H1 (cell line): Measurements from ENCODE around the gene SSTR4. TPM values are rescaled to one million over a fixed set of nuclear protein-coding genes. Genes with fewer than 3 reads are reported as not detected.

Source experiments
- CTCF ChIA-PET: fragments of 300-600 bp; sonication (Branson Sonifier 250); formaldehyde crosslinking; loops from one replicate; lab custom pipeline; 2021; ENCODE audit not compliant: partially characterized antibody; lab: Charles Lee
- POLR2A ChIA-PET: fragments of 300-600 bp; sonication (Branson Sonifier 250); formaldehyde crosslinking; loops from one replicate; lab custom pipeline; 2021; ENCODE audit warnings: inconsistent platforms; ENCODE audit not compliant: partially characterized antibody; lab: Charles Lee
- DNase-seq, 2 experiments: peaks; one replicate each; pipeline versions ENCODE4 v3.0.0 to v3.0.0-alpha.2; 2010 to 2022; ENCODE audit warnings: low spot score in 2 of 2, low read depth in 1 of 2, mixed read lengths in 1 of 2
- FAIRE-seq: peaks from 2 replicates; lab custom pipeline; 2011; peaks lifted over from hg19 to GRCh38; lab: Jason Lieb, UNC
- H2AFZ ChIP-seq: 2 replicates; pipeline ENCODE4 v1.8.1; 2012; ENCODE audit warnings: low read length, inconsistent platforms
- H2AK5ac ChIP-seq: 2 replicates; pipeline ENCODE4 v1.6.1; 2013; ENCODE audit warnings: low read depth, low read length
- H2BK120ac ChIP-seq: replicated peaks from 2 replicates; pipeline ENCODE3; 2013; ENCODE audit warnings: low read depth, low read length, inconsistent platforms
- H2BK12ac ChIP-seq: 2 replicates; pipeline ENCODE4 v1.6.1; 2013; ENCODE audit warnings: low read depth, low read length
- H2BK15ac ChIP-seq: 2 replicates; pipeline ENCODE4 v1.6.1; 2013; ENCODE audit warnings: low read length
- H2BK20ac ChIP-seq: 2 replicates; pipeline ENCODE4 v1.6.1; 2013; ENCODE audit warnings: low read length
- H2BK5ac ChIP-seq: 2 replicates; pipeline ENCODE4 v1.6.1; 2013; ENCODE audit warnings: low read depth, low read length
- H3K14ac ChIP-seq: 2 replicates; pipeline ENCODE4 v1.6.1; 2013; ENCODE audit warnings: inconsistent platforms; ENCODE audit not compliant: insufficient read length
- H3K18ac ChIP-seq: 2 replicates; pipeline ENCODE4 v1.6.1; 2013; ENCODE audit warnings: low read length; ENCODE audit errors: extremely low read depth
- H3K23ac ChIP-seq: 2 replicates; pipeline ENCODE4 v1.6.1; 2013; ENCODE audit warnings: inconsistent platforms; ENCODE audit not compliant: insufficient read length
- H3K23me2 ChIP-seq: 2 replicates; pipeline ENCODE4 v1.6.1; 2013; ENCODE audit warnings: low read depth, low read length
- H3K27ac ChIP-seq: 2 replicates; pipeline ENCODE4 v1.6.1; 2011; ENCODE audit warnings: low read depth, low read length, inconsistent platforms
- H3K27me3 ChIP-seq, 4 experiments: replicated peaks in 1 of 4; 1 replicate in 1 of 4; 2 replicates in 3 of 4; pipeline versions ENCODE4 v1.6.1 to v1.8.1; 2011 to 2013; ENCODE audit warnings: low read length in 3 of 4, mild to moderate bottlenecking in 3 of 4, inconsistent platforms in 2 of 4, mixed read lengths in 2 of 4, moderate library complexity in 1 of 4; ENCODE audit not compliant: control insufficient read depth in 3 of 4, insufficient read depth in 3 of 4; ENCODE audit errors: extremely low read depth in 1 of 4
- H3K36me3 ChIP-seq, 4 experiments: 2 replicates each; pipeline versions ENCODE4 v1.6.1 to v1.8.1; 2011 to 2013; ENCODE audit warnings: mild to moderate bottlenecking in 4 of 4, low read length in 3 of 4, moderate library complexity in 2 of 4, control low read depth in 1 of 4, inconsistent platforms in 1 of 4; ENCODE audit not compliant: insufficient read depth in 4 of 4, control insufficient read depth in 2 of 4
- H3K4ac ChIP-seq: replicated peaks from 2 replicates; pipeline ENCODE3; 2013; ENCODE audit warnings: low read length, low read depth, mixed read lengths, inconsistent platforms; ENCODE audit not compliant: insufficient read length
- H3K4me1 ChIP-seq, 4 experiments: replicated peaks in 1 of 4; 1 replicate in 1 of 4; 2 replicates in 3 of 4; pipeline versions ENCODE4 v1.6.1 to v1.8.1; 2011 to 2013; ENCODE audit warnings: low read length in 3 of 4, inconsistent platforms in 2 of 4, mixed read lengths in 1 of 4; ENCODE audit not compliant: insufficient read depth in 4 of 4, control insufficient read depth in 3 of 4
- H3K4me2 ChIP-seq, 2 experiments: 2 replicates each; pipeline versions ENCODE4 v1.6.1 to v1.8.1; 2011 to 2013; ENCODE audit warnings: low read depth in 2 of 2, low read length in 2 of 2, control low read depth in 1 of 2, inconsistent platforms in 1 of 2, mild to moderate bottlenecking in 1 of 2; ENCODE audit not compliant: insufficient read depth in 1 of 2
- H3K4me3 ChIP-seq, 4 experiments: fragments of 200-600, 300-600 bp in 1 of 4; sonication (generic), shearing (Covaris generic), sonication (Bioruptor Twin) in 1 of 4; 2 replicates each; pipeline versions ENCODE4 v1.5.1 to v1.8.1; 2011 to 2016; ENCODE audit warnings: low read length in 4 of 4, low read depth in 3 of 4, control low read depth in 2 of 4, inconsistent platforms in 2 of 4, mild to moderate bottlenecking in 2 of 4, mixed read lengths in 1 of 4, moderate library complexity in 1 of 4; ENCODE audit not compliant: insufficient read depth in 2 of 4; ENCODE audit errors: extremely low read depth in 1 of 4
- H3K56ac ChIP-seq: replicated peaks from 2 replicates; pipeline ENCODE3; 2013; ENCODE audit warnings: low read depth, mild to moderate bottlenecking, mixed read lengths, low read length, inconsistent platforms; ENCODE audit not compliant: insufficient read length
- H3K79me1 ChIP-seq: 2 replicates; pipeline ENCODE4 v1.6.1; 2013; ENCODE audit warnings: low read depth, low read length, control low read depth
- H3K79me2 ChIP-seq, 2 experiments: 2 replicates each; pipeline versions ENCODE4 v1.6.1 to v1.8.1; 2012 to 2013; ENCODE audit warnings: low read length in 2 of 2, mild to moderate bottlenecking in 2 of 2, inconsistent platforms in 1 of 2; ENCODE audit not compliant: insufficient read depth in 2 of 2, control insufficient read depth in 1 of 2
- H3K9ac ChIP-seq, 4 experiments: replicated peaks in 1 of 4; 1 replicate in 1 of 4; 2 replicates in 3 of 4; pipeline versions ENCODE4 v1.6.1 to v1.8.1; 2011 to 2013; ENCODE audit warnings: low read depth in 3 of 4, low read length in 3 of 4, control low read depth in 2 of 4, mild to moderate bottlenecking in 2 of 4, moderate library complexity in 2 of 4, inconsistent platforms in 1 of 4; ENCODE audit errors: extremely low read depth in 1 of 4
- H3K9me3 ChIP-seq, 2 experiments: 2 replicates each; pipeline versions ENCODE4 v1.6.1 to v1.8.1; 2012 to 2013; ENCODE audit warnings: mild to moderate bottlenecking in 2 of 2, moderate library complexity in 2 of 2, control low read depth in 1 of 2, inconsistent platforms in 1 of 2, low read depth in 1 of 2, low read length in 1 of 2, mixed read lengths in 1 of 2; ENCODE audit not compliant: insufficient read depth in 2 of 2
- H4K20me1 ChIP-seq, 2 experiments: replicated peaks in 1 of 2; 2 replicates each; pipeline versions ENCODE3 to v1.8.1; 2011 to 2013; ENCODE audit warnings: inconsistent platforms in 2 of 2, low read length in 2 of 2, mild to moderate bottlenecking in 1 of 2; ENCODE audit not compliant: insufficient read depth in 2 of 2, control insufficient read depth in 1 of 2
- H4K5ac ChIP-seq: 2 replicates; pipeline ENCODE4 v1.6.1; 2013; ENCODE audit warnings: low read length, low read depth, mixed read lengths, inconsistent platforms; ENCODE audit not compliant: insufficient read length
- H4K8ac ChIP-seq: 2 replicates; pipeline ENCODE4 v1.8.0; 2013; ENCODE audit warnings: mild to moderate bottlenecking, moderate library complexity, low read length, inconsistent platforms; ENCODE audit not compliant: insufficient read depth; ENCODE audit errors: extremely low read depth
- H4K91ac ChIP-seq: replicated peaks from 2 replicates; pipeline ENCODE3; 2013; ENCODE audit warnings: low read length, mixed read lengths, inconsistent platforms; ENCODE audit not compliant: insufficient read length
- BCL11A ChIP-seq, 2 experiments: IDR thresholded peaks; one replicate each; pipeline ENCODE4 v1.6.1; 2011; ENCODE audit warnings: low read depth in 2 of 2, low read length in 2 of 2, mild to moderate bottlenecking in 2 of 2
- CHD1 ChIP-seq: IDR thresholded peaks from 2 replicates; pipeline ENCODE4 v1.6.1; 2012; ENCODE audit warnings: low read depth, low read length, improper control_type of control experiment
- CREB1 ChIP-seq: IDR thresholded peaks from 2 replicates; pipeline ENCODE4 v1.6.1; 2012; ENCODE audit warnings: inconsistent platforms
- EZH2 ChIP-seq: fragments of 200-600 bp; sonication (generic); IDR thresholded peaks from 2 replicates; pipeline ENCODE4 v1.7.1; 2012; ENCODE audit warnings: low read depth, mild to moderate bottlenecking, moderate library complexity, low read length, inconsistent platforms; ENCODE audit not compliant: severe bottlenecking
- JUN ChIP-seq: IDR thresholded peaks from 2 replicates; pipeline ENCODE4 v1.6.1; 2011; ENCODE audit warnings: low read depth, mild to moderate bottlenecking, improper control_type of control experiment, low read length
- KDM1A ChIP-seq: fragments of 200-600, 300-600 bp; sonication (generic); IDR thresholded peaks from 2 replicates; pipeline ENCODE4 v1.7.1; 2016; ENCODE audit warnings: mild to moderate bottlenecking, low read length, borderline replicate concordance
- KDM4A ChIP-seq: IDR thresholded peaks from one replicate; pipeline ENCODE4 v1.7.1; 2012; ENCODE audit warnings: low read depth, mild to moderate bottlenecking, moderate library complexity, low read length, inconsistent platforms; ENCODE audit not compliant: severe bottlenecking
- SP1 ChIP-seq: IDR thresholded peaks from 2 replicates; pipeline ENCODE4 v1.6.1; 2011; ENCODE audit warnings: low read depth, low read length
- SRF ChIP-seq: IDR thresholded peaks from 2 replicates; pipeline ENCODE4 v1.6.1; 2011; ENCODE audit warnings: mild to moderate bottlenecking, low read depth, low read length, moderate library complexity
- TAF7 ChIP-seq: optimal IDR thresholded peaks from 2 replicates; pipeline ENCODE3; 2011; ENCODE audit warnings: low read depth, mild to moderate bottlenecking, inconsistent platforms, low read length, moderate library complexity, borderline replicate concordance
- TBP ChIP-seq: IDR thresholded peaks from 2 replicates; pipeline ENCODE4 v1.6.1; 2011; ENCODE audit warnings: low read depth, low read length, improper control_type of control experiment
- WGBS, 2 experiments: shearing (Covaris generic) in 1 of 2; methylation state at CpG; one replicate each; pipeline versions ENCODE4 v1.1.6 to v1.1.7; 2013 to 2015; ENCODE audit warnings: low lambda C conversion rate in 2 of 2, mixed read lengths in 2 of 2, inconsistent platforms in 1 of 2, low coverage in 1 of 2, missing lambda C conversion rate in 1 of 2; ENCODE audit not compliant: insufficient replicate concordance in 2 of 2, insufficient coverage in 1 of 2, insufficient read length in 1 of 2; ENCODE audit errors: extremely low coverage in 1 of 2, missing lambda C conversion rate in 1 of 2; 5-methylcytosine and 5-hydroxymethylcytosine counted together
- polyA plus RNA-seq, 7 experiments: library from polyadenylated mRNA; depleted of rRNA in 3 of 7; stranded (reverse) in 5 of 7; unstranded in 2 of 7; fragments of >200 nt in 5 of 7; fragments of 200-250 nt in 2 of 7; gene quantifications; 1 replicate in 5 of 7; 2 replicates in 1 of 7; 4 replicates in 1 of 7; pipeline versions ENCODE4 v1.2.1 to v1.2.3, GENCODE V29; 2011 to 2013; ENCODE audit warnings: missing spikeins in 2 of 7, mixed read lengths in 2 of 7
- total RNA-seq: library from RNA; stranded (reverse); fragmentation: NEBNext Ultra II Directional; extraction: Animal tissue kit (Norgen Biotek cat#: 25700); gene quantifications from 2 replicates; pipeline ENCODE4 v1.2.1, GENCODE V29; 2021
- TF ChIP-seq, protein P1 (sequence below): IDR thresholded peaks from 2 replicates; pipeline ENCODE4 v1.6.1; 2012; ENCODE audit warnings: inconsistent platforms
- TF ChIP-seq, protein P2 (sequence below): IDR thresholded peaks from 2 replicates; pipeline ENCODE4 v1.6.1; 2011; ENCODE audit warnings: low read length, improper control_type of control experiment

SSTR4 gene
- total and polyA plus RNA-seq, 2 of the 8 experiments (the other 6 are each of a cell fraction or from before 2014, with no cell fraction given): 0.05 TPM; not detected in 1

DNA sequence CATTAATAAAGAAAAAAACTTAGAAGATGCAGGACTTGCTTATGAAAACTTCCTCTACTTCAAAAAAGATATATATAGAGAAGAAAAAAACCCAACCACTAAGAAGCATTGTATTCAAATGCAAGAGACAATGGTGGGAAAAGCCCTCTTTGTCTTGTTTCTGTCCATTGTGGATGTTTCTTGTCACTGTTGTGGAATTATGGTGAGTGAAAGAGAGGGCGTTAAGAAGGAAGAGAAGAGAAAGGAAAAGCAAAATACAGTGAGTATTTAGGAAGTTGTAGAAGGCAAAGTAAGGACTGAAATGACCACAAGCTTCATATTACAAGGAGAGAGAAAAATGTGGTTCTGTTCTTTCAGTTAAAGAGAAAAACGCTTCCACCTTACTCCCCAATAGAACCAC is 28.5 kb downstream of the SSTR4 start:
- Histone ChIP-seq H3K56ac (no peak overlapping the region), H3K4me3 (no peak overlapping the region), H2BK20ac (no peak overlapping the region; the same call in 1 of the 2 replicates), H4K5ac (no peak overlapping the region), H3K4ac (no peak overlapping the region), H2BK120ac (peak overlapping the region; percentile 58), H2AFZ (no peak overlapping the region), H3K79me1 (no peaks in the 10 kb centered on the region), H2BK15ac (no peak overlapping the region), H3K9ac (no peak overlapping the region), H2AK5ac (no peak overlapping the region), H4K91ac (no peak overlapping the region), H3K14ac (no peak overlapping the region), H3K36me3 (no peaks in the 10 kb centered on the region), H3K18ac (no peak overlapping the region), H3K27ac (no peak overlapping the region), H3K9me3 (no peaks in the 10 kb centered on the region), H4K20me1 (no peaks in the 10 kb centered on the region), H3K79me2 (no peaks in the 10 kb centered on the region), H2BK12ac (no peak overlapping the region), H3K23me2 (no peaks in the 10 kb centered on the region), H3K4me2 (no peak overlapping the region; a peak in 1 of 4 replicates), H3K4me1 (peaks cover 0 to 9% (median 4%) of the 10 kb centered on the region in 4 experiments; a peak in 5 of 7 replicates), H3K23ac (no peak overlapping the region), H4K8ac (no peak overlapping the region), H3K27me3 (no peaks in the 10 kb centered on the region), H2BK5ac (no peak overlapping the region)
- ChIA-PET CTCF (interaction anchor here (0.6 to 11.7 kb wide), 11 partner anchors 9 to 350 kb away, joined by 3 to 90 read pairs (median 4); partner anchors contain the start of gene THBD), POLR2A (no interaction called here)
- DNase-seq (no peak), FAIRE-seq (no peak)
- 88 to 100% methylated on average over 1 to 2 of the region's 2 CpGs for WGBS, 2 experiments
- TF ChIP-seq CREB1 (no peak), JUN (no peak), BCL11A (IDR thresholded peaks at IDR 0.05; ENCODE audit: low read depth in 2 of 2, low read length in 2 of 2) (no peak), KDM1A (no peak), EZH2 (no peak), KDM4A (no peak), SP1 (no peak), TAF7 (no peak), CHD1 (no peak), TBP (no peak), SRF (no peak)
- TF ChIP-seq, protein P1, sequence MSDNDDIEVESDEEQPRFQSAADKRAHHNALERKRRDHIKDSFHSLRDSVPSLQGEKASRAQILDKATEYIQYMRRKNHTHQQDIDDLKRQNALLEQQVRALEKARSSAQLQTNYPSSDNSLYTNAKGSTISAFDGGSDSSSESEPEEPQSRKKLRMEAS: no peak
- TF ChIP-seq, protein P2, sequence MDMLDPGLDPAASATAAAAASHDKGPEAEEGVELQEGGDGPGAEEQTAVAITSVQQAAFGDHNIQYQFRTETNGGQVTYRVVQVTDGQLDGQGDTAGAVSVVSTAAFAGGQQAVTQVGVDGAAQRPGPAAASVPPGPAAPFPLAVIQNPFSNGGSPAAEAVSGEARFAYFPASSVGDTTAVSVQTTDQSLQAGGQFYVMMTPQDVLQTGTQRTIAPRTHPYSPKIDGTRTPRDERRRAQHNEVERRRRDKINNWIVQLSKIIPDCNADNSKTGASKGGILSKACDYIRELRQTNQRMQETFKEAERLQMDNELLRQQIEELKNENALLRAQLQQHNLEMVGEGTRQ: no peak
